Nephron progenitor cell (in vitro differentiated cells): ENCODE data around the gene SRRM1.
"Not testable (repeated sequence)": the region's sequence is repeated elsewhere in the genome, so short reads cannot be mapped to it uniquely, and the experiment has no call there.

ENCODE experiments used
- DNase-seq: peaks from one replicate; pipeline ENCODE4 v3.0.0; 2021
- H3K27ac Mint-ChIP-seq: 2 replicates; pipeline ENCODE4 v1.8.0; 2021; ENCODE audit warnings: mild to moderate bottlenecking, moderate library complexity, mixed read lengths
- H3K27me3 Mint-ChIP-seq: 2 replicates; pipeline ENCODE4 v1.8.0; 2021; ENCODE audit warnings: mild to moderate bottlenecking, low read depth, mixed read lengths; ENCODE audit not compliant: poor library complexity
- H3K36me3 Mint-ChIP-seq: 2 replicates; pipeline ENCODE4 v1.8.0; 2021; ENCODE audit warnings: low read depth, mixed read lengths
- H3K4me1 Mint-ChIP-seq: 2 replicates; pipeline ENCODE4 v1.8.0; 2021; ENCODE audit warnings: mixed read lengths
- H3K4me3 Mint-ChIP-seq: 2 replicates; pipeline ENCODE4 v1.8.0; 2021; ENCODE audit warnings: mild to moderate bottlenecking, moderate library complexity, mixed read lengths
- H3K9me3 Mint-ChIP-seq: 2 replicates; pipeline ENCODE4 v1.8.0; 2021; ENCODE audit warnings: mild to moderate bottlenecking, moderate library complexity, mixed read lengths
- TF ChIP-seq, protein P1 (sequence below): fragments of 200-600 bp; sonication (generic); IDR thresholded peaks from 2 replicates; pipeline ENCODE4 v1.5.0; 2021; ENCODE audit warnings: antibody characterized with exemption

The SRRM1 gene

DNA sequence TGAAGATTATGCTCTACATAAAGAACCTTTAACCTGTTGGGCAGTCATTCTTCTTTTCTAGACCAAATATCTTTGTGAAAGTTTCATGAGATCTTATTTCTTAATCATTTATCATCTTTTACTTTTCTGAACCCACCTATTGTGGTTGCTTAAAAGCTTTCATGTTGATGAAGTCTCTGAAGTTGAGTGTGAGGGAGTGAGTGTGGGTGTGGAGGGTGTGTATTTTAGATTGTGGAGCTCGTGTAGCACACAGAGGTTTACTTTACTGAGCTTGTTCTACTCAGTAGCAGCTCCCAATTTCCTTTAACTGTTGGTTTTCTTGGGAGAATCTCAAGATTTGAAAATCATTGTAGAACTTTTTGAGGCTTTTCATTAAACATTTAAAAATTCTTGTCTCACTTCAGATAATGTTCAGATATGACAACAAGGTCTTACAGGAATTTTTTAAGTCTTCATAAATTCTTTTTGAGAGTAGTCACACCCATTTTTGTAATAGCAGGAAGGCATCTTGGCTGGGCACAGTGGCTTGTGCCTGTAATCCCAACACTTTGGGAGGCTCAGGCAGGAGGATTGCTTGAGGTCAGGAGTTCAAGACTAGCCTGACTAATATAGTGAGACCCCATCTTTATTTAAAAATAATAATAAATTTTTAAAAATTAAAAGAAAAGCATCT is 17.0 kb downstream of the SRRM1 start:
- Mint-ChIP-seq H3K27ac (peak overlapping the region; percentile 81), H3K4me3 (no peak overlapping the region), H3K36me3 (peaks cover 84% of the 10 kb centered on the region), H3K4me1 (no peaks in the 10 kb centered on the region), H3K27me3 (no peaks in the 10 kb centered on the region), H3K9me3 (no peaks in the 10 kb centered on the region)
- TF ChIP-seq, protein P1, sequence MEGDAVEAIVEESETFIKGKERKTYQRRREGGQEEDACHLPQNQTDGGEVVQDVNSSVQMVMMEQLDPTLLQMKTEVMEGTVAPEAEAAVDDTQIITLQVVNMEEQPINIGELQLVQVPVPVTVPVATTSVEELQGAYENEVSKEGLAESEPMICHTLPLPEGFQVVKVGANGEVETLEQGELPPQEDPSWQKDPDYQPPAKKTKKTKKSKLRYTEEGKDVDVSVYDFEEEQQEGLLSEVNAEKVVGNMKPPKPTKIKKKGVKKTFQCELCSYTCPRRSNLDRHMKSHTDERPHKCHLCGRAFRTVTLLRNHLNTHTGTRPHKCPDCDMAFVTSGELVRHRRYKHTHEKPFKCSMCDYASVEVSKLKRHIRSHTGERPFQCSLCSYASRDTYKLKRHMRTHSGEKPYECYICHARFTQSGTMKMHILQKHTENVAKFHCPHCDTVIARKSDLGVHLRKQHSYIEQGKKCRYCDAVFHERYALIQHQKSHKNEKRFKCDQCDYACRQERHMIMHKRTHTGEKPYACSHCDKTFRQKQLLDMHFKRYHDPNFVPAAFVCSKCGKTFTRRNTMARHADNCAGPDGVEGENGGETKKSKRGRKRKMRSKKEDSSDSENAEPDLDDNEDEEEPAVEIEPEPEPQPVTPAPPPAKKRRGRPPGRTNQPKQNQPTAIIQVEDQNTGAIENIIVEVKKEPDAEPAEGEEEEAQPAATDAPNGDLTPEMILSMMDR, result no peak
- no peak for DNase-seq

DNA sequence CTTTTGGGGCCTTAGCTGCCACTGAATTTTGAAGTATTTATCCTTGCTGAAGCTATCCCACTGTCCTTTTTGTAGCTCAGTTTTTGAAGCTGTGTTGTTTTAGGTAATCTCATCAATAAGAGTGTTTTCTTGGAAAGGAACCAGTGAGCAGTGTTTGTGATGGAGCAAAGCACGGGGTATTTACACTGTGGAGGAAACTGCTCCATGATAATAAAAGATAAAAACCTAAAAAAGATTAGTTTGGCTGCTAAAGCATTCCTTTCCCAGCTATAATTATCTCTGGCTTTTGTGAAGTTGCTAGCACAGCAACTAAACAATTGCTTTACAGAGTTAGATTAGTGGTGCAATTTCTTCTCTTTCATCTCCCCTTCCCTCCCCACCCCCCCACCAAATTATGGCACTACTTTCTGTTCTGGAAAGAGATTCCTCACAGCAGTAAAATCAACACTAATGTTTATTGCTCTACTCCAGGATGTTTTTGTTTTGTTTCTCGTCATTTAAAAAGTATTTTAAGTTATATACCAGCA is 21.5 kb downstream of the SRRM1 start:
- H3K4me3 Mint-ChIP-seq, result no peak overlapping the region
- no peak overlapping the region for H3K27ac Mint-ChIP-seq
- H3K36me3 Mint-ChIP-seq, result peaks cover 80% of the 10 kb centered on the region
- TF ChIP-seq, protein P1, result no peak
- peaks cover 3% of the 10 kb centered on the region for H3K27me3 Mint-ChIP-seq
- no peaks in the 10 kb centered on the region for H3K4me1 Mint-ChIP-seq
- no peak for DNase-seq
- no peaks in the 10 kb centered on the region for H3K9me3 Mint-ChIP-seq

DNA sequence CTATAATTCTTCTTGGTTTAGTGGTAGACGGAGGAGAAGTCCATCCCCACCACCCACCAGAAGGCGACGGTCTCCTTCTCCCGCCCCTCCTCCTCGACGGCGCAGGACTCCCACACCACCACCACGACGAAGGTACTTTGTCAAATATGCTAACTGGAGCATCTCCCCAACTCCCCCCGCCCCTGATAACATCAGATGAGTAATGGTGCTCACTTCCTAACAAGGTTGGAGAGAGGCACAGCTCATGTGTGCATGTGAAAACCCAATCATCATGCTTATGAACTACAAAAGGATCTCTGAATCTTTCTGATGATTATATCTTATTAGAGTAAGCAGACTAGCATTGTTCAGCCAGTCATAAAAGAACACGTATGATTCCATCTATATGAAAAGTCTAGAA is 23.7 kb downstream of the SRRM1 start:
- no peak for DNase-seq
- peaks cover 10% of the 10 kb centered on the region for H3K4me1 Mint-ChIP-seq
- H3K36me3 Mint-ChIP-seq, result peaks cover 79% of the 10 kb centered on the region
- no peak overlapping the region for H3K4me3 Mint-ChIP-seq
- TF ChIP-seq, protein P1, result no peak
- no peak overlapping the region for H3K27ac Mint-ChIP-seq
- no peaks in the 10 kb centered on the region for H3K9me3 Mint-ChIP-seq
- H3K27me3 Mint-ChIP-seq, result peaks cover 3% of the 10 kb centered on the region

DNA sequence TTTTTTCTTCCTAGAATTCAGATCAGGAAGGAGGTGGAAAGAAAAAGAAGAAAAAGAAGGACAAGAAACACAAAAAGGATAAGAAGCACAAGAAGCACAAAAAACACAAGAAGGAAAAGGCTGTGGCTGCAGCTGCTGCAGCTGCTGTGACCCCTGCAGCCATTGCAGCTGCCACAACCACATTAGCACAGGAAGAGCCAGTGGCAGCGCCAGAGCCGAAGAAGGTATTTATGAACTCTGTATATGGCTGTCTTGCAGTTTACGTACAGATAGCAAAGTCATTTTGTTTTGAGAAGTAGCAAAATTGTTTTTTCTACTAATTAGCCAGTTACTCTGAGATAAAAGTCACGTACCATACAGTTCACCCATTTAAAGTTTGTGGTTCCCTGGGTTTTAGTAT is 28.3 kb downstream of the SRRM1 start:
- H3K4me3 Mint-ChIP-seq, H3K27me3 Mint-ChIP-seq, H3K9me3 Mint-ChIP-seq, DNase-seq: not testable (repeated sequence)
- Mint-ChIP-seq H3K36me3 (peaks cover 86% of the 10 kb centered on the region), H3K4me1 (peaks cover 22% of the 10 kb centered on the region), H3K27ac (peak overlapping the region; percentile 44)

DNA sequence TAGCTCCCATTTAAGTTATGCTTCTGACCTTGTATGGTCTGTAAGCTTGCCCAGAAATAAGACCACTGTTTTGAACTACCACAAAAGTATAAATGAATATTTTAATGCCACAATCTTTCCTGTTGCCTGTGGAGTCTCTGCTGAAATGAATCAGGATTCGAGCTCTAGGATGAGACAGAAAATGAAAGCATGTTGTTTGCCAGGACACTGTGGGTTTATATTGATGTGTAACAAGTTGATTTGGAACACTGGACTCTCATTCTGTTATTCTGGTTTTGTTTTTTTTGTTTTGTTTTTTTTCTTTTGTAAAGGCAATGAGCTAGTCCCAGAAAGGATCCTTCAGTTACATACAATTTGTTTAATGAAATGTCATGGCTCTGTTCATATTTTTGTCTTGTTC is 29.6 kb downstream of the SRRM1 start:
- H3K4me3 Mint-ChIP-seq, H3K27me3 Mint-ChIP-seq, DNase-seq, H3K9me3 Mint-ChIP-seq: not testable (repeated sequence)
- peak overlapping the region; percentile 78 for H3K27ac Mint-ChIP-seq
- peaks cover 89% of the 10 kb centered on the region for H3K36me3 Mint-ChIP-seq
- peaks cover 22% of the 10 kb centered on the region for H3K4me1 Mint-ChIP-seq

DNA sequence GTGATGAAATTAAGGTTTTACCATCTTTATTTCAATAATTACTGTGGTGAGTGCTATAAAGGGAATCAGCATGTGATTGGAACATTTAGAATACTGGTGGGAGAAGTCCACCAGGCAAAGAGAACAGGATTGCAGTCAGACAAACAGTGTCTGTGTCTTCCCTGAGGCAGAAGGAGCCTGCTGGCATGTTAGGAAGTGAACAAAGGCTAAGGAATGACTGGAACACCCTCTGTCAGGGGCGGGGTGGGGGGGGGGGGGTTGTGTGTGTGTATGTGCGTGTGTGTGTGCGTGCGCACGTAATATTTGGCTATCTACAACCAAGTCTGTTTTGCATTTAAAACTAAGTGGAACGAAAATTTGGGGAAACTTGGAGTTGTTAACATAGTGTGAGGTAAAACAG is 30.2 kb downstream of the SRRM1 start:
- Mint-ChIP-seq H3K36me3 (peaks cover 91% of the 10 kb centered on the region), H3K27me3 (peaks cover 7% of the 10 kb centered on the region), H3K27ac (peak overlapping the region; percentile 78), H3K4me3 (no peak overlapping the region), H3K4me1 (peaks cover 22% of the 10 kb centered on the region), H3K9me3 (no peaks in the 10 kb centered on the region)
- no peak for DNase-seq
- TF ChIP-seq, protein P1, result no peak

DNA sequence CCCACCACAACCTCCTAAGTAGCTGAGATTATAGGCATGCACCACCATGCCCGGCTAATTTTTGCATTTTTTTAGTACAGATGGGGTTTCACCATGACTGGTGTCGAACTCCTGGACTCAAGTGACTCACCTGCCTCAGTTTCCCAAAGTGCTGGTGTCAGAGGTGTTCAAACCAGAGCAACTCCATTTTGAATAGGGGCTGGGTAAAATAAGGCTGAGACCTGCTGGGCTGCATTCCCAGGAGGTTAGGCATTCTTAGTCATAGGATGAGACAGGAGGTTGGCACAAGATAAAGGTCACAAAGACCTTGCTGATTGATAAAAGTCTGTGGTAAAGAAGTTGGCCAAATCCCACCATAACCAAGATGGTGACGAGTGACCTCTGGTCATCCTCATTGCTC is 35.3 kb downstream of the SRRM1 start:
- H3K4me1 Mint-ChIP-seq, result not testable (repeated sequence)
- peaks cover 44% of the 10 kb centered on the region for H3K36me3 Mint-ChIP-seq

More for the DNA sequence above, 35.3 kb downstream of the SRRM1 start:
- H3K4me3 Mint-ChIP-seq, H3K27me3 Mint-ChIP-seq, H3K9me3 Mint-ChIP-seq, DNase-seq, H3K27ac Mint-ChIP-seq: not testable (repeated sequence)
